OCI-LY7 (cell line): ENCODE measurements around the gene PPFIBP1. TPM values are rescaled to one million over a fixed set of nuclear protein-coding genes. Genes with fewer than 3 reads are reported as not detected.

Experiments
- BruUV-seq: library from RNA; stranded (reverse); fragments of 400-500 nt; replicated peaks from 2 replicates; lab custom pipeline; 2021; lab: Mats Ljungman, UMichigan
- CTCF ChIA-PET: fragments of 300-600 bp; sonication (Branson Sonifier 250); formaldehyde crosslinking; loops from one replicate; lab custom pipeline; 2022; ENCODE audit warnings: antibody characterized with exemption; ENCODE audit not compliant: unreplicated experiment; lab: Charles Lee
- POLR2A ChIA-PET: fragments of 300-600 bp; sonication (Branson Sonifier 250); formaldehyde crosslinking; loops from one replicate; lab custom pipeline; 2022; ENCODE audit warnings: antibody characterized with exemption; lab: Charles Lee
- DNase-seq: peaks from one replicate; pipeline ENCODE4 v3.0.0-alpha.2; 2015; ENCODE audit warnings: low spot score
- H2AFZ ChIP-seq: fragments of 200-600 bp; sonication (generic), shearing (Covaris generic); 2 replicates; pipeline ENCODE4 v1.6.1; 2014; ENCODE audit warnings: mild to moderate bottlenecking, antibody characterized with exemption, low read length, moderate library complexity
- H3K27ac ChIP-seq: fragments of 200-600 bp; sonication (generic); 2 replicates; pipeline ENCODE4 v1.5.1; 2014; ENCODE audit warnings: mixed run types, low read depth, mild to moderate bottlenecking, moderate library complexity, low read length, inconsistent platforms; ENCODE audit not compliant: poor library complexity, severe bottlenecking
- H3K36me3 ChIP-seq: fragments of 200-600 bp; sonication (generic); 2 replicates; pipeline ENCODE4 v1.6.1; 2014; ENCODE audit warnings: mild to moderate bottlenecking, antibody characterized with exemption, low read length, moderate library complexity, mixed read lengths; ENCODE audit not compliant: insufficient read depth
- H3K4me1 ChIP-seq: fragments of 200-600 bp; sonication (generic); 2 replicates; pipeline ENCODE4 v1.5.1; 2014; ENCODE audit warnings: mild to moderate bottlenecking, low read length; ENCODE audit not compliant: insufficient read depth, poor library complexity, severe bottlenecking
- H3K4me2 ChIP-seq: fragments of 200-600 bp; sonication (generic); 2 replicates; pipeline ENCODE4 v1.6.1; 2014; ENCODE audit warnings: mild to moderate bottlenecking, low read length
- H3K4me3 ChIP-seq: fragments of 200-600 bp; sonication (generic); 2 replicates; pipeline ENCODE4 v1.5.1; 2014; ENCODE audit warnings: mild to moderate bottlenecking, low read depth, low read length; ENCODE audit not compliant: poor library complexity, severe bottlenecking
- H3K79me2 ChIP-seq: fragments of 200-600 bp; sonication (generic); 2 replicates; pipeline ENCODE4 v1.6.1; 2016; ENCODE audit warnings: low read depth, mild to moderate bottlenecking, low read length, moderate library complexity, mixed read lengths; ENCODE audit not compliant: insufficient read depth
- H3K9me2 ChIP-seq: fragments of 200-600 bp; sonication (generic); 2 replicates; pipeline ENCODE4 v1.6.1; 2016; ENCODE audit warnings: mild to moderate bottlenecking, low read length, mixed read lengths; ENCODE audit not compliant: insufficient read depth
- H3K9me3 ChIP-seq: fragments of 200-600 bp; sonication (generic); 2 replicates; pipeline ENCODE4 v1.6.1; 2014; ENCODE audit warnings: mild to moderate bottlenecking, mixed run types, low read length, mixed read lengths
- H4K20me1 ChIP-seq: fragments of 200-600 bp; sonication (generic); 2 replicates; pipeline ENCODE4 v1.6.1; 2014; ENCODE audit warnings: mild to moderate bottlenecking, antibody characterized with exemption, low read length, moderate library complexity, mixed read lengths; ENCODE audit not compliant: insufficient read depth
- CTCF ChIP-seq: fragments of 200-600 bp; sonication (generic); conservative IDR thresholded peaks from 2 replicates; pipeline ENCODE4 v1.5.1; 2014; ENCODE audit warnings: mild to moderate bottlenecking, antibody characterized with exemption, low read length, moderate library complexity, mixed read lengths
- EZH2phosphoT487 ChIP-seq: fragments of 200-600 bp; sonication (generic); IDR thresholded peaks from 2 replicates; pipeline ENCODE4 v1.6.1; 2018; ENCODE audit warnings: low read depth, borderline replicate concordance, mild to moderate bottlenecking, mixed run types, antibody characterized with exemption, low read length, moderate library complexity, mixed read lengths
- intact Hi-C: fragments of 100-400 bp; cut with micrococcal nuclease; formaldehyde crosslinking; loops from one replicate; pipeline ENCODE4 v1.10.0; 2022; ENCODE audit not compliant: unreplicated experiment
- total RNA-seq, 2 experiments: library from RNA; depleted of rRNA in 1 of 2; stranded (reverse); fragments of >200 nt in 1 of 2; shearing (Covaris generic) in 1 of 2; gene quantifications; 2 replicates each; pipeline ENCODE4 v1.2.3, GENCODE V29; 2014 to 2022

Gene PPFIBP1
- total RNA-seq, 2 experiments from 2014 or later, result 7.3 to 14.6 TPM

GRCh38 chr12:27553941-27554340 is 29.9 kb downstream of the PPFIBP1 start:
- no peaks in the 10 kb centered on the region for H4K20me1 ChIP-seq
- no peaks in the 10 kb centered on the region for H3K9me3 ChIP-seq
- no peak overlapping the region for H2AFZ ChIP-seq
- DNase-seq, result no peak
- no peak overlapping the region for H3K4me3 ChIP-seq
- ChIA-PET POLR2A (no interaction called here), CTCF (no interaction called here)
- no peak overlapping the region for H3K4me2 ChIP-seq
- H3K79me2 ChIP-seq, result no peaks in the 10 kb centered on the region
- intact Hi-C loops, result no loop called here
- TF ChIP-seq EZH2phosphoT487 (no peak), CTCF (no peak)
- H3K4me1 ChIP-seq, result no peaks in the 10 kb centered on the region
- no peaks in the 10 kb centered on the region for H3K9me2 ChIP-seq
- H3K27ac ChIP-seq, result no peak overlapping the region
- BruUV-seq, result no TSS peak
- no peaks in the 10 kb centered on the region for H3K36me3 ChIP-seq

- BruUV-seq, result no TSS peak
- H3K27ac ChIP-seq, result no peak overlapping the region
- H3K9me2 ChIP-seq, result no peaks in the 10 kb centered on the region
- no peaks in the 10 kb centered on the region for H4K20me1 ChIP-seq
- intact Hi-C loops, result no loop called here
- H3K4me3 ChIP-seq, result no peak overlapping the region
- TF ChIP-seq CTCF (no peak), EZH2phosphoT487 (no peak)
- POLR2A ChIA-PET, result interaction anchor here (0.7 kb wide), 1 partner anchor 836 kb away, joined by 3 read pairs; no protein-coding TSS in a partner anchor
- no peak overlapping the region for H2AFZ ChIP-seq
- H3K36me3 ChIP-seq, result no peaks in the 10 kb centered on the region
- H3K4me1 ChIP-seq, result no peaks in the 10 kb centered on the region
- H3K79me2 ChIP-seq, result no peaks in the 10 kb centered on the region
- CTCF ChIA-PET, result no interaction called here
- no peak overlapping the region for H3K4me2 ChIP-seq
- no peaks in the 10 kb centered on the region for H3K9me3 ChIP-seq
- DNase-seq, result no peak
These were observed 30.6 kb downstream of the PPFIBP1 start for GRCh38 chr12:27554421-27555186.

- no peak for DNase-seq
- Histone ChIP-seq H3K79me2 (no peaks in the 10 kb centered on the region), H3K9me3 (no peaks in the 10 kb centered on the region), H3K4me1 (no peaks in the 10 kb centered on the region), H3K9me2 (no peaks in the 10 kb centered on the region), H3K4me2 (no peak overlapping the region), H3K4me3 (no peak overlapping the region), H3K36me3 (no peaks in the 10 kb centered on the region), H2AFZ (no peak overlapping the region), H3K27ac (no peak overlapping the region), H4K20me1 (no peaks in the 10 kb centered on the region)
- BruUV-seq, result no TSS peak
- ChIA-PET POLR2A (interaction anchor here (0.7 to 2.0 kb wide), 5 partner anchors 20 to 836 kb away, joined by 3 to 7 read pairs (median 3); no protein-coding TSS in a partner anchor), CTCF (no interaction called here)
- intact Hi-C loops, result no loop called here
- TF ChIP-seq CTCF, result no peak
- no peak for TF ChIP-seq EZH2phosphoT487
These were observed 31.4 kb downstream of the PPFIBP1 start for GRCh38 chr12:27555361-27555760.
